Stomach smooth muscle (tissue), 2 donors: ENCODE data around the gene LRR1.

ENCODE experiments used
- H3K27ac ChIP-seq: one replicate; pipeline ENCODE4 v1.7.0; 2013; ENCODE audit warnings: mild to moderate bottlenecking, low read length, inconsistent platforms
- H3K27me3 ChIP-seq, 2 donors: one replicate each; pipeline ENCODE4 v1.7.0; 2013; ENCODE audit warnings: low read length in 2 of 2; ENCODE audit not compliant: insufficient read depth in 2 of 2, control insufficient read depth in 1 of 2
- H3K36me3 ChIP-seq, 2 donors: one replicate each; pipeline ENCODE4 v1.7.0; 2013; ENCODE audit warnings: low read length in 2 of 2; ENCODE audit not compliant: control insufficient read depth in 2 of 2, insufficient read depth in 2 of 2
- H3K4me1 ChIP-seq: one replicate; pipeline ENCODE4 v1.7.0; 2013; ENCODE audit warnings: low read length; ENCODE audit not compliant: control insufficient read depth, insufficient read depth
- H3K4me3 ChIP-seq, 2 donors: one replicate each; pipeline ENCODE4 v1.7.0; 2013; ENCODE audit warnings: low read length in 2 of 2
- H3K9ac ChIP-seq, 2 donors: one replicate each; pipeline ENCODE4 v1.7.0; 2013; ENCODE audit warnings: low read length in 2 of 2, mild to moderate bottlenecking in 1 of 2
- H3K9me3 ChIP-seq, 2 donors: one replicate each; pipeline ENCODE4 v1.7.0; 2013; ENCODE audit warnings: low read length in 2 of 2; ENCODE audit not compliant: control insufficient read depth in 2 of 2
- donor health status: healthy.
- donor health status: Pancreatic carcinoma.

The LRR1 gene

GRCh38 chr14:49659526-49660455 is 61.1 kb downstream of the LRR1 start:
- Histone ChIP-seq H3K36me3 (no peaks in the 10 kb centered on the region), H3K9ac (no peak overlapping the region), H3K27me3 (no peaks in the 10 kb centered on the region), H3K4me1 (no peaks in the 10 kb centered on the region), H3K9me3 (no peaks in the 10 kb centered on the region), H3K4me3 (no peak overlapping the region), H3K27ac (no peak overlapping the region)
